Loucy (cell line): ENCODE data around the gene PARD3B.

Source experiments
- H2AFZ ChIP-seq: fragments of 200-600 bp; sonication (generic); 2 replicates; pipeline ENCODE4 v1.6.0; 2016; ENCODE audit warnings: antibody characterized with exemption, mild to moderate bottlenecking, low read length, moderate library complexity
- H3F3A ChIP-seq: fragments of 200-600 bp; 2 replicates; pipeline ENCODE4 v1.6.0; 2016; ENCODE audit warnings: antibody characterized with exemption, low read depth, mild to moderate bottlenecking
- H3K27me3 ChIP-seq: fragments of 200-600 bp; sonication (generic); 2 replicates; pipeline ENCODE4 v1.6.1; 2014; ENCODE audit warnings: low read length, mild to moderate bottlenecking; ENCODE audit not compliant: insufficient read depth, poor library complexity, severe bottlenecking
- H3K36me3 ChIP-seq: fragments of 200-600 bp; sonication (generic); 2 replicates; pipeline ENCODE4 v1.6.1; 2016; ENCODE audit warnings: low read length; ENCODE audit not compliant: insufficient read depth
- H3K4me1 ChIP-seq: fragments of 200-600 bp; sonication (generic); 2 replicates; pipeline ENCODE4 v1.5.1; 2014; ENCODE audit warnings: low read length, mild to moderate bottlenecking; ENCODE audit not compliant: insufficient read depth, poor library complexity, severe bottlenecking
- H3K4me2 ChIP-seq: fragments of 200-600 bp; sonication (generic); 2 replicates; pipeline ENCODE4 v1.6.0; 2014; ENCODE audit warnings: antibody characterized with exemption, low read length, low read depth, mild to moderate bottlenecking; ENCODE audit not compliant: poor library complexity, severe bottlenecking
- H3K4me3 ChIP-seq: fragments of 200-600 bp; sonication (generic); 2 replicates; pipeline ENCODE4 v1.5.1; 2014; ENCODE audit warnings: low read length, mild to moderate bottlenecking, mixed read lengths; ENCODE audit not compliant: poor library complexity, severe bottlenecking
- H3K79me2 ChIP-seq: fragments of 200-600 bp; sonication (generic); 2 replicates; pipeline ENCODE4 v1.6.1; 2014; ENCODE audit warnings: low read length; ENCODE audit not compliant: insufficient read depth
- H3K9ac ChIP-seq: fragments of 200-600 bp; sonication (generic); 2 replicates; pipeline ENCODE4 v1.6.0; 2014; ENCODE audit warnings: mild to moderate bottlenecking, low read depth, low read length, moderate library complexity; ENCODE audit not compliant: poor library complexity, severe bottlenecking
- H3K9me2 ChIP-seq: fragments of 200-600 bp; sonication (generic); replicated peaks from 2 replicates; pipeline ENCODE4 v1.6.1; 2016; ENCODE audit warnings: low read depth, low read length, mixed read lengths
- H3K9me3 ChIP-seq: fragments of 200-600 bp; sonication (generic); 2 replicates; pipeline ENCODE4 v1.6.1; 2014; ENCODE audit warnings: mild to moderate bottlenecking, antibody characterized with exemption, low read length, low read depth; ENCODE audit not compliant: insufficient read depth
- H4K20me1 ChIP-seq: fragments of 200-600 bp; sonication (generic); 2 replicates; pipeline ENCODE4 v1.6.0; 2014; ENCODE audit warnings: antibody characterized with exemption, low read length, mild to moderate bottlenecking; ENCODE audit not compliant: insufficient read depth, poor library complexity, severe bottlenecking
- EZH2phosphoT487 ChIP-seq: fragments of 200-600 bp; IDR thresholded peaks from 2 replicates; pipeline ENCODE4 v1.6.1; 2018; ENCODE audit warnings: antibody characterized with exemption, mild to moderate bottlenecking, moderate library complexity, borderline replicate concordance
- TF ChIP-seq, protein P1 (sequence below): fragments of 200-600 bp; sonication (generic); conservative IDR thresholded peaks from 2 replicates; pipeline ENCODE4 v1.5.1; 2014; ENCODE audit warnings: mild to moderate bottlenecking, antibody characterized with exemption, low read length

The PARD3B gene

GRCh38 chr2:205650931-205651330, 1105.7 kb downstream of the PARD3B start:
- H2AFZ ChIP-seq: no peak overlapping the region
- no peaks in the 10 kb centered on the region for H3K36me3 ChIP-seq
- no peaks in the 10 kb centered on the region for H3K9me3 ChIP-seq
- no peaks in the 10 kb centered on the region for H3K79me2 ChIP-seq
- H3K27me3 ChIP-seq: no peaks in the 10 kb centered on the region
- H3K4me3 ChIP-seq: no peak overlapping the region
- no peak overlapping the region for H3K4me2 ChIP-seq
- H3F3A ChIP-seq: no peaks in the 10 kb centered on the region
- no peak overlapping the region for H3K9ac ChIP-seq
- no peaks in the 10 kb centered on the region for H4K20me1 ChIP-seq
- TF ChIP-seq EZH2phosphoT487: no peak
- TF ChIP-seq, protein P1, sequence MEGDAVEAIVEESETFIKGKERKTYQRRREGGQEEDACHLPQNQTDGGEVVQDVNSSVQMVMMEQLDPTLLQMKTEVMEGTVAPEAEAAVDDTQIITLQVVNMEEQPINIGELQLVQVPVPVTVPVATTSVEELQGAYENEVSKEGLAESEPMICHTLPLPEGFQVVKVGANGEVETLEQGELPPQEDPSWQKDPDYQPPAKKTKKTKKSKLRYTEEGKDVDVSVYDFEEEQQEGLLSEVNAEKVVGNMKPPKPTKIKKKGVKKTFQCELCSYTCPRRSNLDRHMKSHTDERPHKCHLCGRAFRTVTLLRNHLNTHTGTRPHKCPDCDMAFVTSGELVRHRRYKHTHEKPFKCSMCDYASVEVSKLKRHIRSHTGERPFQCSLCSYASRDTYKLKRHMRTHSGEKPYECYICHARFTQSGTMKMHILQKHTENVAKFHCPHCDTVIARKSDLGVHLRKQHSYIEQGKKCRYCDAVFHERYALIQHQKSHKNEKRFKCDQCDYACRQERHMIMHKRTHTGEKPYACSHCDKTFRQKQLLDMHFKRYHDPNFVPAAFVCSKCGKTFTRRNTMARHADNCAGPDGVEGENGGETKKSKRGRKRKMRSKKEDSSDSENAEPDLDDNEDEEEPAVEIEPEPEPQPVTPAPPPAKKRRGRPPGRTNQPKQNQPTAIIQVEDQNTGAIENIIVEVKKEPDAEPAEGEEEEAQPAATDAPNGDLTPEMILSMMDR: no peak
- H3K9me2 ChIP-seq: no peaks in the 10 kb centered on the region
- H3K4me1 ChIP-seq: no peaks in the 10 kb centered on the region

DNA sequence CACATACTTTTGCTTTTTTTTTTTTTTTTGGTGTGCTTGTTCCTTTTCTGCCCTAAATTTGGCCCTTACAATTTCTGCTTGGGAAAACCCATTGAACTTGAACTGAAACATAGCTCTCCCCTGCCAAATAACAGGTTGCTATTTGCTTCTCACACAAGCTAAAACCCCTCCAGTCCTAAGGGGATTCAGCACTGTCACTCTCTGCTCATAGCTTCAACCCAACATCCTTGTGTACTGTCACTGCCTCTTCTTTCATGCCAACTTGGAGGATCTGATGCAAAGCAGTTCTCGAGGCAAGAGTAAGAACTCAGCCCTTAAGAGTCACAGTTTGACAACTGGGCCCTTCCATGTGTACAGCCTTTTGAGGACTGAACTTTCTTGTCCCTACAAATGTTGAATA, 1106.4 kb downstream of the PARD3B start:
- no peak overlapping the region for H3K4me2 ChIP-seq

DNA sequence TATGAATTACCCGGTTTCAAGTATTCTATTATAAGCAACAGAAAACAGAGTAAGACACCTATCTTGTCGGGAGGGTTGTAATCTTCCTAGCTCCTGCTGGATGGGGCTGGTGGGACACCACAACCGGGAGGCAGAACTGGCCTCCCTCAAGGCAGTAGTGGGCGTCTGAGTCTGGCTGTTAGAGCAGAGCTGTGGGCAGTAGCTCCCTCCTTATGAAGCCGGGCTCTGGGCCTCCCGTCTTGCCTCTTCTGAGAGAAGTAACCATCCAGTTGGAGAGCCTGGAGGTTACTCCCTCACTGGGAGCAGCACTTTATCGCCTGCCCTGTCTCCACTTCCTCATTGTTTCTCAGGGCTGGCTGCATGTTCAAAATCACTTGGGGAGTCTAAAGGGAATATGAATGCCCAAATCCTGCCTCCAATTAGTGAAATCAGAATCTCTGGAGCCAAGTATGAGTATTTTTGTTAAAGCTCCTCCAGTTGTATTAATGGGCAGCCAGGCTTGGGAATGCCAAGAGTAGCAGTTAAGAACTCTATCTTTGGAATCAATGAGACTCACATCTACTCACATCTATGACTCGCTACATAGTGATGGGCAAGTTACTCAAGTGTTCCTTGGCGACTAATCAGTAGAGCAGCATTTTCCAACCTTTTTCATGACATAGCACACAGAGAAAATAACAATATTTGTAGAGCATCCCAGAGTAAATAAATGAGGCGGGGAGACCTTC, 1109.8 kb downstream of the PARD3B start:
- no peak overlapping the region for H3K4me3 ChIP-seq
- H3K36me3 ChIP-seq: no peaks in the 10 kb centered on the region
- no peaks in the 10 kb centered on the region for H3K9me2 ChIP-seq
- no peak overlapping the region for H3K4me2 ChIP-seq
- H3K27me3 ChIP-seq: no peaks in the 10 kb centered on the region
- no peaks in the 10 kb centered on the region for H3F3A ChIP-seq
- no peak overlapping the region for H2AFZ ChIP-seq
- H3K79me2 ChIP-seq: no peaks in the 10 kb centered on the region
- no peaks in the 10 kb centered on the region for H4K20me1 ChIP-seq
- no peaks in the 10 kb centered on the region for H3K9me3 ChIP-seq
- no peak for TF ChIP-seq EZH2phosphoT487
- H3K9ac ChIP-seq: no peak overlapping the region
- peaks cover 10% of the 10 kb centered on the region for H3K4me1 ChIP-seq

More for the DNA sequence above, 1106.4 kb downstream of the PARD3B start:
- Histone ChIP-seq H3K9me3 (no peaks in the 10 kb centered on the region), H3K79me2 (no peaks in the 10 kb centered on the region), H4K20me1 (no peaks in the 10 kb centered on the region), H3K9ac (no peak overlapping the region), H2AFZ (no peak overlapping the region), H3K27me3 (no peaks in the 10 kb centered on the region), H3K36me3 (no peaks in the 10 kb centered on the region), H3K4me3 (no peak overlapping the region), H3K4me1 (no peaks in the 10 kb centered on the region), H3K9me2 (no peaks in the 10 kb centered on the region), H3F3A (no peaks in the 10 kb centered on the region)
- TF ChIP-seq, protein P1: no peak
- no peak for TF ChIP-seq EZH2phosphoT487
